Loucy (cell line): ENCODE data around the gene MEF2B.

Experiments
- H2AFZ ChIP-seq: fragments of 200-600 bp; sonication (generic); 2 replicates; pipeline ENCODE4 v1.6.0; 2016; ENCODE audit warnings: antibody characterized with exemption, mild to moderate bottlenecking, low read length, moderate library complexity
- H3F3A ChIP-seq: fragments of 200-600 bp; 2 replicates; pipeline ENCODE4 v1.6.0; 2016; ENCODE audit warnings: antibody characterized with exemption, low read depth, mild to moderate bottlenecking
- H3K27me3 ChIP-seq: fragments of 200-600 bp; sonication (generic); 2 replicates; pipeline ENCODE4 v1.6.1; 2014; ENCODE audit warnings: low read length, mild to moderate bottlenecking; ENCODE audit not compliant: insufficient read depth, poor library complexity, severe bottlenecking
- H3K36me3 ChIP-seq: fragments of 200-600 bp; sonication (generic); 2 replicates; pipeline ENCODE4 v1.6.1; 2016; ENCODE audit warnings: low read length; ENCODE audit not compliant: insufficient read depth
- H3K4me1 ChIP-seq: fragments of 200-600 bp; sonication (generic); 2 replicates; pipeline ENCODE4 v1.5.1; 2014; ENCODE audit warnings: low read length, mild to moderate bottlenecking; ENCODE audit not compliant: insufficient read depth, poor library complexity, severe bottlenecking
- H3K4me2 ChIP-seq: fragments of 200-600 bp; sonication (generic); 2 replicates; pipeline ENCODE4 v1.6.0; 2014; ENCODE audit warnings: antibody characterized with exemption, low read length, low read depth, mild to moderate bottlenecking; ENCODE audit not compliant: poor library complexity, severe bottlenecking
- H3K4me3 ChIP-seq: fragments of 200-600 bp; sonication (generic); 2 replicates; pipeline ENCODE4 v1.5.1; 2014; ENCODE audit warnings: low read length, mild to moderate bottlenecking, mixed read lengths; ENCODE audit not compliant: poor library complexity, severe bottlenecking
- H3K79me2 ChIP-seq: fragments of 200-600 bp; sonication (generic); 2 replicates; pipeline ENCODE4 v1.6.1; 2014; ENCODE audit warnings: low read length; ENCODE audit not compliant: insufficient read depth
- H3K9ac ChIP-seq: fragments of 200-600 bp; sonication (generic); 2 replicates; pipeline ENCODE4 v1.6.0; 2014; ENCODE audit warnings: mild to moderate bottlenecking, low read depth, low read length, moderate library complexity; ENCODE audit not compliant: poor library complexity, severe bottlenecking
- H3K9me2 ChIP-seq: fragments of 200-600 bp; sonication (generic); replicated peaks from 2 replicates; pipeline ENCODE4 v1.6.1; 2016; ENCODE audit warnings: low read depth, low read length, mixed read lengths
- H3K9me3 ChIP-seq: fragments of 200-600 bp; sonication (generic); 2 replicates; pipeline ENCODE4 v1.6.1; 2014; ENCODE audit warnings: mild to moderate bottlenecking, antibody characterized with exemption, low read length, low read depth; ENCODE audit not compliant: insufficient read depth
- H4K20me1 ChIP-seq: fragments of 200-600 bp; sonication (generic); 2 replicates; pipeline ENCODE4 v1.6.0; 2014; ENCODE audit warnings: antibody characterized with exemption, low read length, mild to moderate bottlenecking; ENCODE audit not compliant: insufficient read depth, poor library complexity, severe bottlenecking
- EZH2phosphoT487 ChIP-seq: fragments of 200-600 bp; IDR thresholded peaks from 2 replicates; pipeline ENCODE4 v1.6.1; 2018; ENCODE audit warnings: antibody characterized with exemption, mild to moderate bottlenecking, moderate library complexity, borderline replicate concordance
- TF ChIP-seq, protein P1 (sequence below): fragments of 200-600 bp; sonication (generic); conservative IDR thresholded peaks from 2 replicates; pipeline ENCODE4 v1.5.1; 2014; ENCODE audit warnings: mild to moderate bottlenecking, antibody characterized with exemption, low read length

Gene MEF2B

DNA sequence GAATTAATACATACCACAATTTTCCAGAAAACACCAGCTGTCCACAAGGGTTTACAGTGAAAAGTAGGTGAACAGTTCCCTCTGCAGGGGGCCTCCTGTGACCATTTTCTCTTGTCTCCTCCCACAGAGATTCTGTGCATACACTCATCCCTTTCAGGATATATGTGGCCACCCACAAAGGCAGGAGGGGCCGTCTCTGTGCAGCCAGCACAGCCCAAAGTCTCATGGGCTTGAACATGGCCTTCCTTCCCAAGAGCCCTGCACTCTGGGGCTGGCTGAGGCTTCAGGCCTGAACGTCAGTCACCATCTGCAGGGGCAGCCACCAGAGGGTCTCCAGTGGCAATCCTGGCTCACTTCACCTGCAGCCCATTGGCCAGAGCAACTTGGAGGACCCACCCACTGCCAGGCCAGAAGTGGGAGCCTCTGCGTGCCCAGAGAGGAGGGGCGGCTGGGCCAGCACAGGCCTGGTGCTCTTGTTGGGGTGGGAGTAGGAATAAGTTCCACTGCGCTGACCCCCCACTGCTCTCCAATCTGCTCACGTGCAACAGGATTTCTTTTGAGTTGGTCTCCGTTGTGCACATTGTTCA, 56.9 kb downstream of the MEF2B start:
- Histone ChIP-seq H3K27me3 (no peaks in the 10 kb centered on the region), H3K9me2 (no peaks in the 10 kb centered on the region), H3K79me2 (no peaks in the 10 kb centered on the region), H4K20me1 (no peaks in the 10 kb centered on the region), H3K4me3 (no peak overlapping the region), H2AFZ (no peak overlapping the region), H3K36me3 (no peaks in the 10 kb centered on the region), H3K9ac (no peak overlapping the region), H3K4me2 (no peak overlapping the region), H3K9me3 (no peaks in the 10 kb centered on the region), H3F3A (no peaks in the 10 kb centered on the region), H3K4me1 (peaks cover 8% of the 10 kb centered on the region)
- TF ChIP-seq, protein P1, sequence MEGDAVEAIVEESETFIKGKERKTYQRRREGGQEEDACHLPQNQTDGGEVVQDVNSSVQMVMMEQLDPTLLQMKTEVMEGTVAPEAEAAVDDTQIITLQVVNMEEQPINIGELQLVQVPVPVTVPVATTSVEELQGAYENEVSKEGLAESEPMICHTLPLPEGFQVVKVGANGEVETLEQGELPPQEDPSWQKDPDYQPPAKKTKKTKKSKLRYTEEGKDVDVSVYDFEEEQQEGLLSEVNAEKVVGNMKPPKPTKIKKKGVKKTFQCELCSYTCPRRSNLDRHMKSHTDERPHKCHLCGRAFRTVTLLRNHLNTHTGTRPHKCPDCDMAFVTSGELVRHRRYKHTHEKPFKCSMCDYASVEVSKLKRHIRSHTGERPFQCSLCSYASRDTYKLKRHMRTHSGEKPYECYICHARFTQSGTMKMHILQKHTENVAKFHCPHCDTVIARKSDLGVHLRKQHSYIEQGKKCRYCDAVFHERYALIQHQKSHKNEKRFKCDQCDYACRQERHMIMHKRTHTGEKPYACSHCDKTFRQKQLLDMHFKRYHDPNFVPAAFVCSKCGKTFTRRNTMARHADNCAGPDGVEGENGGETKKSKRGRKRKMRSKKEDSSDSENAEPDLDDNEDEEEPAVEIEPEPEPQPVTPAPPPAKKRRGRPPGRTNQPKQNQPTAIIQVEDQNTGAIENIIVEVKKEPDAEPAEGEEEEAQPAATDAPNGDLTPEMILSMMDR = peak; percentile 57
- no peak for TF ChIP-seq EZH2phosphoT487

DNA sequence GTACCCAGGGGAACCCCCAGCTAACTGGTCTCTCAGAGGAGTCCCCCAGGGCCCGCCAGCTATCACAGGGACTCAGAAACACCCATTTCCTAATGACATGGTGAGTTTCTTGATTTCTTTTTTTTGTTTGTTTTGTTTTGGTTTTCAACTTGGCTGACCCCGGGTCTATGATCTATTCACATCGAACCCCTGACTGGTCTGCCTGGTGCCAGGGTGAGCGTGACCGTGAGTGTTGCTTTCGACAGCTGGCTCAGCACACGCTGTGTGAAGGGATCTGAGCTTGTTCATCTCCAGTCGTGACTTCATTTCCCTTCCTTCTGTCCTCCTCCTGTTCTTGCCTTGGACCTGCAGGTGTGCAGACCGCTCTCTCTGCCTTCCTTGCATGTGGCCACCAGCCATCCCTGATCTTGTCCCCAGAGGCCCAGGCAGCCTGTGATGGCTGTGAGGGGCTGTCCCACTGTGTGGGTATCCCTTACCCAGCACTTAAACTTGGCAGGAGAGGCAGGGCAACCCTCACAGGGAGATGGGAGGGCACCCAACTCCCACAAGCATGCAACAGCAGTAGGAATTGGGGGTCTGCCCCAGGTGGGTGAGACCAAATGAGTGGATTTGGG, 58.0 kb downstream of the MEF2B start:
- TF ChIP-seq, protein P1 = no peak
- TF ChIP-seq EZH2phosphoT487 = no peak
- no peaks in the 10 kb centered on the region for H3F3A ChIP-seq
- no peak overlapping the region for H3K9ac ChIP-seq
- peaks cover 8% of the 10 kb centered on the region for H3K4me1 ChIP-seq
- H3K9me2 ChIP-seq = no peaks in the 10 kb centered on the region
- H4K20me1 ChIP-seq = no peaks in the 10 kb centered on the region
- H3K27me3 ChIP-seq = no peaks in the 10 kb centered on the region
- H3K9me3 ChIP-seq = no peaks in the 10 kb centered on the region
- H3K79me2 ChIP-seq = no peaks in the 10 kb centered on the region
- H3K4me2 ChIP-seq = no peak overlapping the region
- no peak overlapping the region for H2AFZ ChIP-seq
- no peaks in the 10 kb centered on the region; the same call in 1 of the 2 replicates for H3K36me3 ChIP-seq
- H3K4me3 ChIP-seq = no peak overlapping the region

DNA sequence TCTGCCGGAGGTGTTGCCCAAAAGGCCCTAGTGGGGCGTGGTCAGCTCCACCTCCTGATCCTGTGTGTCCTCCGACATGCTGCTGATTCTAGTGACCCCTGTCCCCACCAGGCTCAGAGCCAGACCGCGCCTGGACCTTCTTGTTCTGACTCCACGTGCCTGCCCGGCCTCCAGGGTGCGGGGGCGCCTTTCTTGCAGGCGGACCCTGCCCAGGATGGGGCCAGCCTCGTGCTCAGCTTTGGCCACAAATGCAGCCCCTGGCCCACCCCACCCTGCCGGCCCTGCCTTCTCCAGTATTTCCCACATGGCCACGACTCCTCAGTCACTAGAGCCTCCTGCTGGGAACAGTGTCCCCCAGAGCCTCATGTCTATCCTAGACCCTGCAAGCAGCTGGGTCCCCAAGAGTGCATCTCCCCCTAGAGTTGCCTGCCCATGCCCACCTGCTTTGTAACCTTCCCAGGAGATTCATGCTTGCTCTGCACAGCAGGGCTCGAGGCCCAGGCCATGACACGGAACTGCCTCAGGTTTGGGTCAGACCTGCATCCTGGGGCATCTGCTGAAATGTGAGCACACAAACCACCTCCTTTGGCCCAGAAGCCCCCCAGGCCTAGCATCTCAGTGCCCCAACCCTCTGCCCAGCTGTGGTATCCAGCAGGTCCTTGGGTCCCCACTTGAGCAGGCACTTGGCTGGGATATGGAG, 58.8 kb downstream of the MEF2B start:
- Histone ChIP-seq H2AFZ (no peak overlapping the region), H3K9ac (no peak overlapping the region)

More for the DNA sequence above, 58.8 kb downstream of the MEF2B start:
- H3K36me3 ChIP-seq = peaks cover 2% of the 10 kb centered on the region; the same call in 1 of the 2 replicates
- no peak overlapping the region for H3K4me3 ChIP-seq
- no peaks in the 10 kb centered on the region for H4K20me1 ChIP-seq
- H3K79me2 ChIP-seq = no peaks in the 10 kb centered on the region
- TF ChIP-seq EZH2phosphoT487 = no peak
- TF ChIP-seq, protein P1 = no peak
- H3K4me2 ChIP-seq = no peak overlapping the region
- H3F3A ChIP-seq = no peaks in the 10 kb centered on the region
- H3K9me3 ChIP-seq = no peaks in the 10 kb centered on the region
- no peaks in the 10 kb centered on the region for H3K9me2 ChIP-seq
- H3K4me1 ChIP-seq = peaks cover 8% of the 10 kb centered on the region
- H3K27me3 ChIP-seq = no peaks in the 10 kb centered on the region
